A549 (cell line): ENCODE data around the gene CHST6. TPM values are rescaled to one million over a fixed set of nuclear protein-coding genes. Genes with fewer than 3 reads are reported as not detected.
A peak's percentile ranks its signal among the peaks of the same experiment; 100 is the strongest.
"Not testable (repeated sequence)": the region's sequence is repeated elsewhere in the genome, so short reads cannot be mapped to it uniquely, and the experiment has no call there.

ENCODE experiments used
- ATAC-seq, 2 experiments: fragments of 200-7000 bp in 1 of 2; fragments of >200 bp in 1 of 2; cut with Nextera tagmentation in 1 of 2; cut with Tn5 transposase in 1 of 2; 3 replicates each; pipeline versions ENCODE4 v1.8.0 to v1.9.1; 2018 to 2020; ENCODE audit warnings: mild to moderate bottlenecking in 1 of 2, moderate library complexity in 1 of 2
- CTCF ChIA-PET: fragments of 300-600 bp; sonication (Branson Sonifier 250); formaldehyde crosslinking; extraction: SDS; loops from one replicate; lab custom pipeline; 2021; ENCODE audit warnings: antibody characterized with exemption, inconsistent platforms; lab: Yijun Ruan, JAX
- POLR2A ChIA-PET: fragments of 350-600 bp; formaldehyde crosslinking; extraction: SDS; loops from one replicate; lab custom pipeline; 2021; ENCODE audit warnings: antibody characterized with exemption, inconsistent platforms; lab: Yijun Ruan, JAX
- DNase-seq, 2 experiments: peaks; one replicate each; pipeline versions ENCODE4 v3.0.0 to v3.0.0-alpha.2; 2011 to 2016; ENCODE audit warnings: low read depth in 1 of 2, low spot score in 1 of 2
- FAIRE-seq: peaks from 2 replicates; lab custom pipeline; 2011; peaks lifted over from hg19 to GRCh38; lab: Jason Lieb, UNC
- H3K27ac ChIP-seq, 2 experiments: fragments of >200 bp; sonication (Bioruptor Twin); formaldehyde crosslinking; 3 replicates each; pipeline ENCODE4 v1.5.1; 2016 to 2017
- H3K4me1 ChIP-seq: fragments of >200 bp; sonication (Bioruptor Twin); formaldehyde crosslinking; 3 replicates; pipeline ENCODE4 v1.6.1; 2016
- H3K4me2 ChIP-seq: fragments of >200 bp; sonication (Bioruptor Twin); formaldehyde crosslinking; 3 replicates; pipeline ENCODE4 v1.6.1; 2016
- H3K4me3 ChIP-seq: fragments of >200 bp; sonication (Bioruptor Twin); formaldehyde crosslinking; 3 replicates; pipeline ENCODE4 v1.5.1; 2016
- H3K9me3 ChIP-seq: fragments of >200 bp; sonication (Bioruptor Twin); formaldehyde crosslinking; 3 replicates; pipeline ENCODE4 v1.6.1; 2016
- CEBPB ChIP-seq, 2 experiments: fragments of >200 bp in 1 of 2; sonication (Bioruptor Twin) in 1 of 2; formaldehyde crosslinking in 1 of 2; IDR thresholded peaks; 2 replicates each; pipeline ENCODE4 v1.6.1; 2012 to 2016
- EHMT2 ChIP-seq: fragments of 200-600 bp; sonication (generic); IDR thresholded peaks from 2 replicates; pipeline ENCODE4 v1.6.1; 2016; ENCODE audit warnings: antibody characterized with exemption, low read depth, mild to moderate bottlenecking, moderate library complexity
- ESRRA ChIP-seq: fragments of 150-350 bp; IDR thresholded peaks from 2 replicates; pipeline ENCODE4 v1.6.1; 2014; ENCODE audit warnings: mild to moderate bottlenecking, low read length, borderline replicate concordance
- FOSL2 ChIP-seq, 2 experiments: fragments of 450-650 bp in 1 of 2; fragments of >200 bp in 1 of 2; sonication (Bioruptor Twin) in 1 of 2; formaldehyde crosslinking; IDR thresholded peaks; 2 replicates each; pipeline versions ENCODE4 v1.5.0 to v1.6.1; 2016 to 2020; ENCODE audit warnings: mild to moderate bottlenecking in 1 of 2, moderate library complexity in 1 of 2
- GATA3 ChIP-seq: IDR thresholded peaks from 2 replicates; pipeline ENCODE4 v1.6.1; 2012; ENCODE audit warnings: borderline replicate concordance
- JUN ChIP-seq, 2 experiments: fragments of >200 bp; sonication (Bioruptor Twin); formaldehyde crosslinking; IDR thresholded peaks; 2 replicates in 1 of 2; 3 replicates in 1 of 2; pipeline ENCODE4 v1.6.1; 2016 to 2017
- NPAS2 ChIP-seq: fragments of 250-450 bp; sonication (Bioruptor Pico); IDR thresholded peaks from 2 replicates; pipeline ENCODE4 v1.8.0; 2022; ENCODE audit warnings: mild to moderate bottlenecking, moderate library complexity, borderline replicate concordance
- RARB ChIP-seq: fragments of 250-450 bp; sonication (Bioruptor Pico); IDR thresholded peaks from 2 replicates; pipeline ENCODE4 v1.8.0; 2021; ENCODE audit warnings: mild to moderate bottlenecking, moderate library complexity
- RNF2 ChIP-seq: fragments of 200-600 bp; sonication (generic); IDR thresholded peaks from 2 replicates; pipeline ENCODE4 v1.6.1; 2016; ENCODE audit warnings: low read depth, mild to moderate bottlenecking, antibody characterized with exemption, moderate library complexity, borderline replicate concordance
- TP53 ChIP-seq: fragments of 250-450 bp; sonication (Bioruptor Pico); IDR thresholded peaks from 2 replicates; pipeline ENCODE4 v1.5.0; 2021; ENCODE audit warnings: mild to moderate bottlenecking, moderate library complexity
- WGBS: methylation state at CpG from one replicate; pipeline ENCODE4 v1.1.6; 2017; ENCODE audit errors: missing lambda C conversion rate; 5-methylcytosine and 5-hydroxymethylcytosine counted together
- polyA plus RNA-seq, 4 experiments: library from polyadenylated mRNA; depleted of rRNA in 3 of 4; stranded (reverse); fragments of >200 nt; fragmentation: RNase III in 1 of 4; extraction: RNeasy Plus Mini Kit Qiagen cat#74134 plus additional on column Dnase treatment in 1 of 4; gene quantifications; 2 replicates in 3 of 4; 3 replicates in 1 of 4; pipeline ENCODE4 v1.2.3, GENCODE V29; 2011 to 2017
- TF ChIP-seq, protein P1 (sequence below): fragments of 200-600 bp; sonication (generic); IDR thresholded peaks from 2 replicates; pipeline ENCODE4 v1.6.1; 2016; ENCODE audit warnings: antibody characterized with exemption, mild to moderate bottlenecking, moderate library complexity
- TF ChIP-seq, protein P2 (sequence below): fragments of >200 bp; sonication (Bioruptor Twin); formaldehyde crosslinking; IDR thresholded peaks from 3 replicates; pipeline ENCODE4 v1.6.1; 2016
- TF ChIP-seq, protein P3 (sequence below): fragments of >200 bp; sonication (Bioruptor Twin); formaldehyde crosslinking; IDR thresholded peaks from 3 replicates; pipeline ENCODE4 v1.5.1; 2016
- TF ChIP-seq, protein P4 (sequence below): IDR thresholded peaks from 2 replicates; pipeline ENCODE4 v1.6.1; 2012
- TF ChIP-seq, protein P5 (sequence below): fragments of >200 bp; sonication (Bioruptor Twin); formaldehyde crosslinking; IDR thresholded peaks from 2 replicates; pipeline ENCODE4 v1.6.1; 2016
- TF ChIP-seq, protein P6 (sequence below): fragments of 450-650 bp; IDR thresholded peaks from 2 replicates; pipeline ENCODE4 v1.6.1; 2014; ENCODE audit warnings: antibody characterized with exemption
- TF ChIP-seq, protein P7 (sequence below): fragments of 250-450 bp; sonication (Bioruptor Pico); IDR thresholded peaks from 2 replicates; pipeline ENCODE4 v1.5.0; 2020; ENCODE audit warnings: low read depth, mild to moderate bottlenecking, moderate library complexity
- TF ChIP-seq, protein P8 (sequence below): fragments of 250-450 bp; sonication (Bioruptor Pico); IDR thresholded peaks from 2 replicates; pipeline ENCODE4 v1.5.0; 2021; ENCODE audit warnings: mild to moderate bottlenecking, moderate library complexity, borderline replicate concordance

CHST6 gene
- polyA plus RNA-seq, 2 of the 4 experiments (the other 2 are of a cell fraction) = 0.37 to 0.74 TPM

DNA sequence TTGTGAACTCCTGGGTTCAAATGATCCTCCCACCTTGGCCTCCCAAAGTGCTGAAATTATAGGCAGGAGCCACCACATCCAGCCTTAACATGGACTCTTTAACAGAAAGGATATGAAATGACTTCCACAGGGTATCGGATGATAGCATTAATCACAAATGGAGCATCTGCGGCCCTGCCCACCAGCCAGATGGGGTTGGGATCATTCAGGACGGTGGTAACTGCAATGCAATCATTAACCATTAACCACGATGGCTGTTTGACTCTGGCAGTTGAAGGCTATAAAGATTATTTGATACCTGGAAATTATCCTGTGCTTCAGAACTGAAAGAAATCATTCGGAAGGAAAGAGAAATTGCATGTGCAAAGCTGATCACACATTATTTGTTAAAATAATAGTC, 46.0 kb upstream of the CHST6 start (continued):
- TF ChIP-seq, protein P1, sequence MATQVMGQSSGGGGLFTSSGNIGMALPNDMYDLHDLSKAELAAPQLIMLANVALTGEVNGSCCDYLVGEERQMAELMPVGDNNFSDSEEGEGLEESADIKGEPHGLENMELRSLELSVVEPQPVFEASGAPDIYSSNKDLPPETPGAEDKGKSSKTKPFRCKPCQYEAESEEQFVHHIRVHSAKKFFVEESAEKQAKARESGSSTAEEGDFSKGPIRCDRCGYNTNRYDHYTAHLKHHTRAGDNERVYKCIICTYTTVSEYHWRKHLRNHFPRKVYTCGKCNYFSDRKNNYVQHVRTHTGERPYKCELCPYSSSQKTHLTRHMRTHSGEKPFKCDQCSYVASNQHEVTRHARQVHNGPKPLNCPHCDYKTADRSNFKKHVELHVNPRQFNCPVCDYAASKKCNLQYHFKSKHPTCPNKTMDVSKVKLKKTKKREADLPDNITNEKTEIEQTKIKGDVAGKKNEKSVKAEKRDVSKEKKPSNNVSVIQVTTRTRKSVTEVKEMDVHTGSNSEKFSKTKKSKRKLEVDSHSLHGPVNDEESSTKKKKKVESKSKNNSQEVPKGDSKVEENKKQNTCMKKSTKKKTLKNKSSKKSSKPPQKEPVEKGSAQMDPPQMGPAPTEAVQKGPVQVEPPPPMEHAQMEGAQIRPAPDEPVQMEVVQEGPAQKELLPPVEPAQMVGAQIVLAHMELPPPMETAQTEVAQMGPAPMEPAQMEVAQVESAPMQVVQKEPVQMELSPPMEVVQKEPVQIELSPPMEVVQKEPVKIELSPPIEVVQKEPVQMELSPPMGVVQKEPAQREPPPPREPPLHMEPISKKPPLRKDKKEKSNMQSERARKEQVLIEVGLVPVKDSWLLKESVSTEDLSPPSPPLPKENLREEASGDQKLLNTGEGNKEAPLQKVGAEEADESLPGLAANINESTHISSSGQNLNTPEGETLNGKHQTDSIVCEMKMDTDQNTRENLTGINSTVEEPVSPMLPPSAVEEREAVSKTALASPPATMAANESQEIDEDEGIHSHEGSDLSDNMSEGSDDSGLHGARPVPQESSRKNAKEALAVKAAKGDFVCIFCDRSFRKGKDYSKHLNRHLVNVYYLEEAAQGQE = no peak
- TF ChIP-seq, protein P2, sequence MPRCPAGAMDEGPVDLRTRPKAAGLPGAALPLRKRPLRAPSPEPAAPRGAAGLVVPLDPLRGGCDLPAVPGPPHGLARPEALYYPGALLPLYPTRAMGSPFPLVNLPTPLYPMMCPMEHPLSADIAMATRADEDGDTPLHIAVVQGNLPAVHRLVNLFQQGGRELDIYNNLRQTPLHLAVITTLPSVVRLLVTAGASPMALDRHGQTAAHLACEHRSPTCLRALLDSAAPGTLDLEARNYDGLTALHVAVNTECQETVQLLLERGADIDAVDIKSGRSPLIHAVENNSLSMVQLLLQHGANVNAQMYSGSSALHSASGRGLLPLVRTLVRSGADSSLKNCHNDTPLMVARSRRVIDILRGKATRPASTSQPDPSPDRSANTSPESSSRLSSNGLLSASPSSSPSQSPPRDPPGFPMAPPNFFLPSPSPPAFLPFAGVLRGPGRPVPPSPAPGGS = no peak

DNA sequence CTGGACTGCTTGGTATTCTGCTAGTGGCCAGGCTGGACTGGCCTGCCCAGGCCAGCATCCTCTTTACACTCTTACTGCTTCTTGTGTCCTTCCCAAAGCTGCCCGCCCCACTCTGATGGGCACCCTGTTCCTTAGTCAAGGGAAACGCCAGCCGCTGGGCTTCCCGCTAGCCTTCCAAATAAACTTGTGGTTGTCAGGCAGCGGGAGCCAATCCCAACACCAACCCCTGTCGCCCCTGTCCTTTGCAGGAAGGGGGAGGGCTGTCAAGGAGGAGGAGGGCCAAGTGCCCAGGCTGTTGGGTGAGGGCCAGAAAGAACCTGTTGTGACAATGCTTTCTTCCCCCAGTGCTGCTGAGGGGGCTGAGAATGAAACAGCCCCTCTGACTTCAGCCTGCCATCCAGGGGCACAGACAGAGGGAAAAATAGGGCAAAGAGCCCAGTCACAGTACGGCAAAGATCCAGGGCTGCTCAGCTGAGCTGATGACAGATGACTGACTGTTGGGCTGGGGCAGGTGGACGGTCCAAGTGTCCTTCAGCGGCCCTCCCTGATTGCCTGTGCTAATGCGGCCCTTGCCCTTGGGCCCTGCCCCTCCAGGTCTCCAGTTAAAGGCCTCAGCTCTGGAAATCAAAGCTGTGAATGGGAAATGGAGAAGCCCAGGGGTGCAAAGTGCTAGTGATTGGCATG, 43.8 kb upstream of the CHST6 start:
- H3K4me2 ChIP-seq, H3K4me3 ChIP-seq, DNase-seq, H3K4me1 ChIP-seq, POLR2A ChIA-PET, H3K9me3 ChIP-seq, FAIRE-seq, H3K27ac ChIP-seq: not testable (repeated sequence)
- WGBS = 88% methylated on average over 6 of the region's 10 CpGs
- CTCF ChIA-PET = interaction anchor here (0.6 to 1.4 kb wide), 4 partner anchors 21 to 1194 kb away, joined by 3 read pairs; no protein-coding TSS in a partner anchor
- peak in 1 of 2 experiments; percentile 60; a peak in 2 of 6 replicates for ATAC-seq

DNA sequence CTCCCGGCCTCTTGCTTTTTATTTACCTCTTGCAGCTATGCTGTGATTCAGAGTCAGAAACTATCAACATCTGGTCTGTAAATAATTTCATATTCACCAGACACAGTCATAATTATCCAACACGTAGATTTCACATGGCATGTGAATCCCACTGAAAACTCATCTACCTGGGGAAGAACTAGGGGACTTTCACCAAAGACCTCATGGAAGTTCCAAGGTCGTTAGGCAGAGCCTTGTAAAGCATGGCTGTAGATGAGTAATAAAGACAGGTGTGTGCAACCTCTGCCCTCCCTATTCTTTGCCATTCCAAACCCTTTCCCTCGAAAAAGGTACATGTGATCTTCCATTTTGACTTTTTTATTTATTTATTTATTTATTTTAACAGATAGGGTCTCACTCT, 42.5 kb upstream of the CHST6 start:
- CTCF ChIA-PET = interaction anchor here (0.6 to 1.4 kb wide), 7 partner anchors 20 to 226 kb away, joined by 3 to 7 read pairs (median 3); no protein-coding TSS in a partner anchor
- Histone ChIP-seq H3K4me1 (no peaks in the 10 kb centered on the region), H3K4me3 (no peak overlapping the region), H3K4me2 (no peak overlapping the region)
- 65% methylated on average over 4 of the region's 4 CpGs for WGBS
- TF ChIP-seq GATA3 (no peak), FOSL2 (IDR thresholded peaks at IDR 0.05) (no peak), FOSL2 (CRISPR knock-in tag; IDR thresholded peaks at IDR 0.05) (no peak), EHMT2 (no peak), RARB (CRISPR knock-in tag) (no peak), RNF2 (no peak), JUN (IDR thresholded peaks at IDR 0.05) (no peak), ESRRA (no peak), NPAS2 (CRISPR knock-in tag) (no peak), CEBPB (IDR thresholded peaks at IDR 0.05) (no peak), TP53 (CRISPR knock-in tag) (no peak)
- TF ChIP-seq, protein P3, sequence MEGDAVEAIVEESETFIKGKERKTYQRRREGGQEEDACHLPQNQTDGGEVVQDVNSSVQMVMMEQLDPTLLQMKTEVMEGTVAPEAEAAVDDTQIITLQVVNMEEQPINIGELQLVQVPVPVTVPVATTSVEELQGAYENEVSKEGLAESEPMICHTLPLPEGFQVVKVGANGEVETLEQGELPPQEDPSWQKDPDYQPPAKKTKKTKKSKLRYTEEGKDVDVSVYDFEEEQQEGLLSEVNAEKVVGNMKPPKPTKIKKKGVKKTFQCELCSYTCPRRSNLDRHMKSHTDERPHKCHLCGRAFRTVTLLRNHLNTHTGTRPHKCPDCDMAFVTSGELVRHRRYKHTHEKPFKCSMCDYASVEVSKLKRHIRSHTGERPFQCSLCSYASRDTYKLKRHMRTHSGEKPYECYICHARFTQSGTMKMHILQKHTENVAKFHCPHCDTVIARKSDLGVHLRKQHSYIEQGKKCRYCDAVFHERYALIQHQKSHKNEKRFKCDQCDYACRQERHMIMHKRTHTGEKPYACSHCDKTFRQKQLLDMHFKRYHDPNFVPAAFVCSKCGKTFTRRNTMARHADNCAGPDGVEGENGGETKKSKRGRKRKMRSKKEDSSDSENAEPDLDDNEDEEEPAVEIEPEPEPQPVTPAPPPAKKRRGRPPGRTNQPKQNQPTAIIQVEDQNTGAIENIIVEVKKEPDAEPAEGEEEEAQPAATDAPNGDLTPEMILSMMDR = no peak
- TF ChIP-seq, protein P4, sequence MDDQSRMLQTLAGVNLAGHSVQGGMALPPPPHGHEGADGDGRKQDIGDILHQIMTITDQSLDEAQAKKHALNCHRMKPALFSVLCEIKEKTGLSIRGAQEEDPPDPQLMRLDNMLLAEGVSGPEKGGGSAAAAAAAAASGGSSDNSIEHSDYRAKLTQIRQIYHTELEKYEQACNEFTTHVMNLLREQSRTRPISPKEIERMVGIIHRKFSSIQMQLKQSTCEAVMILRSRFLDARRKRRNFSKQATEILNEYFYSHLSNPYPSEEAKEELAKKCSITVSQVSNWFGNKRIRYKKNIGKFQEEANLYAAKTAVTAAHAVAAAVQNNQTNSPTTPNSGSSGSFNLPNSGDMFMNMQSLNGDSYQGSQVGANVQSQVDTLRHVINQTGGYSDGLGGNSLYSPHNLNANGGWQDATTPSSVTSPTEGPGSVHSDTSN = no peak
- TF ChIP-seq, protein P5, sequence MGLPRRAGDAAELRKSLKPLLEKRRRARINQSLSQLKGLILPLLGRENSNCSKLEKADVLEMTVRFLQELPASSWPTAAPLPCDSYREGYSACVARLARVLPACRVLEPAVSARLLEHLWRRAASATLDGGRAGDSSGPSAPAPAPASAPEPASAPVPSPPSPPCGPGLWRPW = no peak
- TF ChIP-seq, protein P2 = no peak
- TF ChIP-seq, protein P6, sequence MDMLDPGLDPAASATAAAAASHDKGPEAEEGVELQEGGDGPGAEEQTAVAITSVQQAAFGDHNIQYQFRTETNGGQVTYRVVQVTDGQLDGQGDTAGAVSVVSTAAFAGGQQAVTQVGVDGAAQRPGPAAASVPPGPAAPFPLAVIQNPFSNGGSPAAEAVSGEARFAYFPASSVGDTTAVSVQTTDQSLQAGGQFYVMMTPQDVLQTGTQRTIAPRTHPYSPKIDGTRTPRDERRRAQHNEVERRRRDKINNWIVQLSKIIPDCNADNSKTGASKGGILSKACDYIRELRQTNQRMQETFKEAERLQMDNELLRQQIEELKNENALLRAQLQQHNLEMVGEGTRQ = no peak
- TF ChIP-seq, protein P7, sequence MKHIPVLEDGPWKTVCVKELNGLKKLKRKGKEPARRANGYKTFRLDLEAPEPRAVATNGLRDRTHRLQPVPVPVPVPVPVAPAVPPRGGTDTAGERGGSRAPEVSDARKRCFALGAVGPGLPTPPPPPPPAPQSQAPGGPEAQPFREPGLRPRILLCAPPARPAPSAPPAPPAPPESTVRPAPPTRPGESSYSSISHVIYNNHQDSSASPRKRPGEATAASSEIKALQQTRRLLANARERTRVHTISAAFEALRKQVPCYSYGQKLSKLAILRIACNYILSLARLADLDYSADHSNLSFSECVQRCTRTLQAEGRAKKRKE (CRISPR knock-in tag) = no peak
- TF ChIP-seq, protein P8, sequence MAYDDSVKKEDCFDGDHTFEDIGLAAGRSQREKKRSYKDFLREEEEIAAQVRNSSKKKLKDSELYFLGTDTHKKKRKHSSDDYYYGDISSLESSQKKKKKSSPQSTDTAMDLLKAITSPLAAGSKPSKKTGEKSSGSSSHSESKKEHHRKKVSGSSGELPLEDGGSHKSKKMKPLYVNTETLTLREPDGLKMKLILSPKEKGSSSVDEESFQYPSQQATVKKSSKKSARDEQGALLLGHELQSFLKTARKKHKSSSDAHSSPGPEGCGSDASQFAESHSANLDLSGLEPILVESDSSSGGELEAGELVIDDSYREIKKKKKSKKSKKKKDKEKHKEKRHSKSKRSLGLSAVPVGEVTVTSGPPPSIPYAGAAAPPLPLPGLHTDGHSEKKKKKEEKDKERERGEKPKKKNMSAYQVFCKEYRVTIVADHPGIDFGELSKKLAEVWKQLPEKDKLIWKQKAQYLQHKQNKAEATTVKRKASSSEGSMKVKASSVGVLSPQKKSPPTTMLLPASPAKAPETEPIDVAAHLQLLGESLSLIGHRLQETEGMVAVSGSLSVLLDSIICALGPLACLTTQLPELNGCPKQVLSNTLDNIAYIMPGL (CRISPR knock-in tag) = no peak
- TF ChIP-seq, all 56 proteins: peak for 0
- POLR2A ChIA-PET = no interaction called here
- no peak overlapping the region for H3K27ac ChIP-seq
- no peak for FAIRE-seq
- DNase-seq = no peak
- ATAC-seq = no peak
- no peaks in the 10 kb centered on the region for H3K9me3 ChIP-seq
